ENCODE measurements around the gene HDAC9.

HDAC9 gene

GRCh38 chr7:18593602-18594279, 98.2 kb downstream of the HDAC9 start:
- no peak for DNase-seq (ENCODE audit: low spot score)

DNA sequence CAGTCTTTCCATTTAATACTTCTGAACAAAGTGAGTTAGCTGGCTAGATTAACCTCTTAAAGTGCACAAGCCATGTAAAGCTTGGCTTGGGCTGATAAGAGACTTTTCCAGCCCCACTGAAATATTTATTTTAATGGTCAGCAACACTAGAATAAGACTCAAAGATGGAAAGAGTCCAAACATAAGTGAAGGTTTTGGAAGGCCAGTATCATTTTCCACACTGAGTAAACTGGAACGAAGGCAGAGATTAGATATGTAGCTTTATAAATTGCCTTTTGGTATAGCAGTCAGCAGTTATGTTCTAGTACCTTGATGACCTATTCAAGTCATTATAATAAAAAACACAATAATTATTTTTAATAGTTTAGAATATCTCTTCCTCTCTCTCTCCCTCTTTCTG, 102.2 kb downstream of the HDAC9 start:
- no peak for DNase-seq (ENCODE audit: low spot score)

GRCh38 chr7:18607025-18607424, 111.5 kb downstream of the HDAC9 start:
- DNase-seq (ENCODE audit: low spot score), result no peak

DNA sequence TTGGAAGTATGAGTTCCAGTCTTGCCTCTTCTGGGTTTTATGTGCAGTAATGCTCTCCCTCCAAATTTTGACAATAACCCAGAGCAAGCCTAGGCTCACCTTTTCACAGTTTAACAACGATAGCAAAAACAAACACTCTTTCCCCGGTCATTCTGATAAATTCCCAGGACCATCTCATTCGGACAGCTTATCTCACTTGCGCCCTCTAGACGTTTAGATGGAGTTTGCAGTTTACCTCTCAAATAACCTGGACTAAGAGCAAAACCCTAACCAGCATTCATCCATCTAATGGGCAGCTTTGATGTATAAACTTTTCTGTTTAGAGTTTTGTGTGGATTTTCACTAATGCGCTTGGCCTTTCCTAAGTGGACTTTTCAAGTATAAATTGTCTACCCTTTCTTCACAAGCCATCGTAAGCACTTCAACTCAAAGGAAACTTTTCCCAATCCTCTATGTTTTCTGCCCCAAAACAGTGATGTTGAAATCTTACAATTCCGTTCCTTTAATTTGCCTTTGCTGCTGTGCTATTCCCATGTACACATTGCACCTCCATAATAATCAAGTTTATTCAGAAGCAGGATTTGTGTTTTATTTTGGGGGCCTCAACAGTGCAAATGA, 114.9 kb downstream of the HDAC9 start:
- peak; percentile 20 for DNase-seq (ENCODE audit: low spot score)

- no peak for DNase-seq (ENCODE audit: low spot score)
Observed at GRCh38 chr7:18614841-18615240, 119.3 kb downstream of the HDAC9 start.

GRCh38 chr7:18619311-18619710, 123.8 kb downstream of the HDAC9 start:
- no peak for DNase-seq (ENCODE audit: low spot score)

- DNase-seq (ENCODE audit: low spot score), result no peak
Observed at GRCh38 chr7:18623389-18623788, 127.8 kb downstream of the HDAC9 start.

DNA sequence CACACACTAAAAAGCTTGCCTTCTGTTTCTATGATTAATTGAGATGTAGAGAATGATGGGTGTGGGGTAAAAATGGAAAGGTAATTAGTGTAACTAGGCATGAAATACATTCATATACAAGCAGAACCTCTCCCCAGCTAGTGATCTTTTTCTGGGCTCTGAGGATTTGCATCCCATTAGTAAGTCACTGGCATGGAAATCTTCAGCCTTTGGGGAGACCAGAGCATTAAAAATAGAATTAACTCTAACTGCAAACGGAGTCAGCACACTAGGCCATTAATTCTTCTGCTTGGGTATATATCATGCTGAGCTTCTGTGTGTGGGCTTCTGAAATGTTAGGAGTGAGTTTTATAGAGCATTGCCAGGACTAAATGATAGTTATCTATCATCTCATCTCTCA, 128.9 kb downstream of the HDAC9 start:
- DNase-seq (ENCODE audit: low spot score), result no peak

DNA sequence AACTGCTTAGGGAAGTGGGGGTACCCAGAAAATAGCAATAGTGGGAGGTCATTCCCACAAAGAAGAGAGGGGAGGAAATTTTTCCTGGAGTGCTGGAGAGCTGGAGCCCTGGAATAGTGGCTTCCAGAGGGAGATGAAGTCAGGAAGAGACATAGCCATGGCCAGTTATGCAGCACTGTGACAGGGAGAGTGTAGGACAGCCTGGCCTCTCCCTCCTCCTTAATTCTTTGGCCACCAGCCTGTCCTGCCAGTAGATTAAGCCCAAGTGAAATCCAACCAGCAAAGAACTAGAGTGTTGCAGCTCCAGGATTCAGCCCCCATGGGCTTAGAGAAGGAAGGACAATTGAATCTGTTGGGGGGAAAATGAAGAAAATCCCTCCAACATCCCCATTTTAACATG, 130.5 kb downstream of the HDAC9 start:
- DNase-seq (ENCODE audit: low spot score), result no peak

GRCh38 chr7:18626717-18627116, 131.2 kb downstream of the HDAC9 start:
- DNase-seq (ENCODE audit: low spot score), result no peak

DNA sequence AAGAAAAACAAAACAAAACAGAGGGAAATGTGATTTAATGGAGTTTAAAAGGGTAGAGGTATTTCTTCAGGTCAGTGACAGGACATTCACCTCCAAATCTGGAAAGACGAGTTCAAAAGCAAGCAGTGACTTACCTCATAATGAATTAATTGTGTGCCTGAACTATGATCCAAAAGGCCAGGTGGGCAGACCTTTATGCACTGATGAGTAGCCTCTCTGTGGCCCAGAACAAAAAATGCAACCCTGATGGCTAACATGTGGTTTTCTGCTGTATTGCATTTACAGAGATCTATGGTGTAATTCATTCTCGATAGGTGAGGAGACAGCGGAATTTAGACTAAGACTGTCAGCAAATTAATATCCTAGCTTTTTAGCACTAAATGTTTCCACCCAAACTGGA, 142.0 kb downstream of the HDAC9 start:
- no peak for DNase-seq (ENCODE audit: low spot score)

DNA sequence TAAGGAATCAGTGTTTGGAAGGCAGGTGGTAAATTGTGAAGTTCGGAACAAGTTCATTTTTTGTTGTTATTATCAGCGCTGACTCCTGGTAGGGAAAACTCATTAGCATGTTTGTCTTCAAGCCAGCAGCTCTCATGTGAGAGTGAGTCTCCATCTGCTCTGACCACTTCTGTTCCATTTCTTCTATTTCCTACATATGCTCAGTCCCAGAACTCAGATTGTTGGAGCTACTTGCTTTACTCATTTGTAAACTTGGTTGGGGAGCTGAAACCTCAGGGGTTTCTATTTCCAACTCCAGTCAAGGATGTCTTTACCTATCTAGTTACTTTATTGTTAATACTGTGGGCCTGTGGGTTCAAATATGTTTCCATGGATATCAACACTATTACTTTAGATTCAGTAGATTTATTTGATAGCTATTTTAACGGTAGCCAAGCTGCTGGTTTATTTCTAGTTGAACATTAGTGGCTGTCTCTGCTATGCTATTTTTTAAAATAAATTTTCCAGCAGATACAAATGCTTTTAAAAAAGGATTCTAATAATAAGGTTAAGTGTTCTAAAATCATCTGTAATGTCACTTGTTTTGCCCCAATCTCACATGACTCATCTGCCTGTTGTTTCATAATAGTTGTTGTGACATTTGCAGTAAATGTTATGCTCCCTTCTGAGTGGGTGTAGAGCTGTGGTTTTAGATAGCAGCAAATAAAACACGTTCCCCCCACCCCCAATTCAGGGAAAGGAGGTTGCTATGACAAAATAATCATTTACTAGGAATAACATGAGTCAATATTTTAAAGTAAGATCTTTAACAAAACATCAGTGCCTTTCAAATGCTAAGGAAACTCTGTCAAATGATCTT, 143.3 kb downstream of the HDAC9 start:
- no peak for DNase-seq (ENCODE audit: low spot score)

- no peak for DNase-seq (ENCODE audit: low spot score)
Observed at GRCh38 chr7:18639711-18640110, 144.2 kb downstream of the HDAC9 start.

DNA sequence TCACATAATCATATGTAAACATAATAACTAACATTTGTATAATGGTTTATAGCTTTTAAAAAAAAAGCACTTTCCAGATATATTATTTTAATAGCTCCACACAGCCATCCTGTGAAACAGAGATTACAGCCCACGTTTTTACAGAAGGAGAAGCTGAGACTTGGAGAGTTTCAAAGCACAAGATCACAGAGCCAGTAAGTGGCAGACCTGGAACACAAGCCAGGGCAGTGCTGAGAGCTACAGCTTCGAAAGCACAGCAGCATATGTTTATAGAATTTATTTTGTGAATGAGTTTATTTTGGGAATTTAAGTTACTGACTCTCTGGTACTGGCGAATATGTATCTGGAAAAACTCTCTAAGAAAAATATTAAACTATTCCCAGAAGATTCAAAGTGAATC, 149.4 kb downstream of the HDAC9 start:
- DNase-seq (ENCODE audit: low spot score), result no peak

DNA sequence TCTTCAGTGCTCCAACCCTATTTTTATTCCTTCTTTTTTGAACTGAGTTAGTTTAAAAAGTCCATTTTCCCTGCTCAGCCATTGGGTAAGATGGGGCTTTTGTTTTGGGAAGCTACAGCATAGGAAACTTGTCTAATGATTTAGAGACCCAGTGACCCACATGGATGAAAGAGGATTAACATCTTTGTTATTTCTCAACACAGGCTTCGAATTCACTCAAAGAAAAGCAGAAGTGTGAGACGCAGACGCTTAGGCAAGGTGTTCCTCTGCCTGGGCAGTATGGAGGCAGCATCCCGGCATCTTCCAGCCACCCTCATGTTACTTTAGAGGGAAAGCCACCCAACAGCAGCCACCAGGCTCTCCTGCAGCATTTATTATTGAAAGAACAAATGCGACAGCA, 152.0 kb downstream of the HDAC9 start:
- no peak for DNase-seq (ENCODE audit: low spot score)

DNA sequence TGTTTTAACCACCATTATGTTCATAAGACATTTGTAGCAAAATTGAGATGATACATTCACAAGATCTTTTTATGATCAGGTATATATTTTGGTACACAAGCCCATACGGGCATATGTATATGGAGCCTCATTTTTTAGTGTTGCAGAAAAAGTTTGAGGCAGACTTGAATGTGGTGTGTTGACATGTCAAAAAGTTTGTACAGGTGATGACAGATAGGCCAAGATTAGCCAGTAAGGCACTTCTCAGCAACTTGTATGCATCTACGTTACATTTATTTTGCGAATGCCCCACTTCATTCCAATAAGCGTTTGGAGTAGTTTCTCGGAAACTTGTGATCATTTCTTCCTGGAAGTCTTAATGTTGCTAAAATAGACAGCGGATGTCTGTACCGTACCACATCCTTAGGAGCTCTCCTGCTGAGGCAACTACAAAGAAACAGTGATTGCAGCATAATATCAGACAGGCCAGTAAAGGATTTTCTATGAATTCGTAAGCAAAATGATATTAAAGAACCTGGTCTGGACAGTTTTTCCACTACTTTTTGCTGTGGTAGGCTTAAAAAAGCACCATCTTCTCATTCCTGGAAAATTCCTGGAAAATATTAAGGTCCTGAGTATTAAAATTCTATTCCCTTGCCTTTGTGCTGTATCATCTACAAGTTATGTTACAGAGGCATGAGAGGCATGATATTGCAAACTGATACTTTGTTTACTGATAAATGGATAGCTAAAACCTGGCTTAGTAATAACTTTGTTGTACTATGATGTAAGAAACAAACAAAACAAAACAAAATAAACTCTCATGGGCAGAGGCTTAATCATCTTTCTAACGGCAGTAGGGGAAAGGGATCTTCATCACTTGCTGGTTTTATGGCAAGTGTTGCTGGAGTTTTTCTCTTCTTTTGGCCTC, 153.6 kb downstream of the HDAC9 start:
- DNase-seq (ENCODE audit: low spot score), result no peak

DNA sequence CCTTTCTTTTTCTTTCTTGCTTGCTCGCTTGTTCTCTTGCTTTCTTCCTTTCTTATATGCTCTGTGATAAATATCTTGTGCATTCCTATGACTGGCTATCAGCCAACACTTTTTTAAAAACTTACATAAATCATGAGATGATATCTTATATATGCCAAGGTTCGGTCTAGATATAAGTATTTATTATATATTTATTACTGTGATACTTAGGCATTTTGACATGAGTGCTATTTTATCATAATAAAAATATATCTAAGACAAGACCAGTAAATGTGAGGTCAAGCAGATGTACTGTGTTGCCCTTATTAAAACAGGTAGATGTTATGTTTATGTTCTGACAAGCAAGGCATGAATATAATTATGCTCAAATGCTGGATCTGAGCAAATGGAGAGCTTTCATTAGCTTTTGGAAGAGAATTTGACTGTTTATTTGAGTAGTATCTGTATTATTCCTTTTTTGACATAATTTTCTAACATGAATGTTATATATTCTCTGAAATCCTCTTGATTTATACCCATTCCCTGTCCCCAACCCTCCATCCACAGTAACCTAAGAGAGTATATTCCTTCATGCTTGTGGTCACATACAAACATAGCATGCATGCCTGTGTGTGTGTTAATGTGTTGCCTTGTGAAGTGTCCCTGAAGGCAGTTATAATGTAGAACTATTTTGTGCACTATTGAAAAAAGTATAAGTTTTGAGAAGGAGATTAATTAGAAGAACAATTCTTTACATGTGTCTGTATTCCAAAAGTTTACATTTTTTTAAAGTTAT, 158.0 kb downstream of the HDAC9 start:
- no peak for DNase-seq (ENCODE audit: low spot score)

- DNase-seq (ENCODE audit: low spot score), result no peak
Observed at GRCh38 chr7:18654709-18655108, 159.2 kb downstream of the HDAC9 start.

DNA sequence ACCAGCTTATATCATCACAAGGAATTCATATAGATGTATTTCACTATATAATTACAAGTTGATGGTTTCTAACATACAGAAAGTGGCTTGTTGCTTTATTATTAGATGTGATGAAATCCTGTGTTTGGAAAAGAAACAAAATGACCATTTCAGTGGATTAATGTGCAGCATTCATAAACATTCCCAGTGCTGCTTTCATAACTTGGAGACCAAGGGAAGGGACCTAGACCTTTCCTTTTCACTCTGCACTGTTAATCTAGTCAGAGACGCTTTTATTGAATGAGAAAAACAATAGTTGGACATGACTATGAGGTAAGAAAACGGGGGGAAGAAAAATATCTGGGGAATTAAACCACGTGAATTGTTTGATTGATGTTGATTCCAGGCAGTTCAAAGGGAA, 160.0 kb downstream of the HDAC9 start:
- no peak for DNase-seq (ENCODE audit: low spot score)

- no peak for DNase-seq (ENCODE audit: low spot score)
Observed at GRCh38 chr7:18655912-18656311, 160.4 kb downstream of the HDAC9 start.

DNA sequence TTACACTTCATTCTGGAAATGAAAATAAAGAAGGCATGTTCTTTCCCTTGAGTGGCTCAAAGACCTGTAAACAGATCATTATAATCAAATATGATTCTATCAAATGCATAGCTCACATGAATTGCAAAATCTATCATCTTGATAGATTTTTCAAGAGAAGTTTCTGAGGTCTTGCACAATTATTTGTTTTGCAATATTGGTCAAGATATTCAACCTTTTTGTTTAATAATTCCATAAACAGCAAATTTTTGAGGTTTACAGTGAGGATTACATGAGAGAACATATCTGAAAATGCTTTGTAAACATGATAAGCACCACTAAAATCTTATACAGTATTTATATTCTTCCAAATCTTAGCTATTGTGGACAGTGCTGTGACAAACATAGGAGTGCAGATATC, 160.8 kb downstream of the HDAC9 start:
- no peak for DNase-seq (ENCODE audit: low spot score)

Data from globus pallidus (tissue), 1 donor.